HG03045 (cell line): ENCODE results near the gene CAD.
"Not testable (repeated sequence)": the region's sequence is repeated elsewhere in the genome, so short reads cannot be mapped to it uniquely, and the experiment has no call there.

Experiments
- ATAC-seq: cut with Tn5 transposase; IDR thresholded peaks from one replicate; pipeline ENCODE4 v1.9.1; 2021; ENCODE audit warnings: mild to moderate bottlenecking, moderate library complexity; ENCODE audit not compliant: unreplicated experiment

CAD gene

DNA sequence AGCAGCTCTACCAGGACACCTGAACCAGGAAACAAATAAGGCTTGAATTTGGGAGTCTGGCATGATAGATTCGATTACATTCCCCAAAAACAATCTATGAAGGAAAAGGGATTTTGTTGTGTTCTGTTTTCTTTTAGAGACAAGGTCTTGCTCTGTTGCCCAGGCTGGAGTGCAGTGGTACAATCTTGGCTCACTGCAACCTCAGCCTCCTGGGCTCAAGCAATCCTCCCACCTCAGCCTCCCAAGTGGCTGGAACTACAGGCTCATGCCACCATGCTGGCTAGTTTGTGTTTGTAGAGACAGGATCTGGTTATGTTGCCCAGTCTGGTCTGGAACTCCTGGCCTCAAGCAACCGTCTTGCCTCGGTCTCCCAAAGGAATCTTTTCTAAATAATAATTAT lies 19.1 kb upstream of the CAD start:
- ATAC-seq, result not testable (repeated sequence)

DNA sequence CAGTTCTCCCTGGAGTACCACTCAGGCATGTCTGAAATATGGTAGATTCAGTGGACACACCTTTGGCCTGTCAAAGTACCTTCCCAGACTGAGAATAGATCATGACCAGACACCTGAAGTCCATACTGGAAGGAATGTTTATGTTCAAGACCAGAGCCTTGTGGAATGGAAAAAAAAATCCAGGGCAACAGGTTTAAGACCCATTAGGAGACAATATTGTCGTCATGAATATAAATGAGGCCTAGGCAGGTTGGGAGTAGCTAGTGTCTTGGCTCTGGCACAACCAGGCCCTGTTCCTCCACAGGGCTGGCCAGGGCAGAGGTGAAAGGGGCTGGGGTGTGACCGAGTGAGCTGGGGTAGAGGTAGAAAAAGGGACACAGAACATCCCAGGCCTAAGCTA lies 18.5 kb upstream of the CAD start:
- ATAC-seq, result no peak

GRCh38 chr2:27199241-27199640 lies 17.9 kb upstream of the CAD start:
- no peak for ATAC-seq

- no peak for ATAC-seq
These were observed 15.5 kb upstream of the CAD start for GRCh38 chr2:27201675-27202074.

DNA sequence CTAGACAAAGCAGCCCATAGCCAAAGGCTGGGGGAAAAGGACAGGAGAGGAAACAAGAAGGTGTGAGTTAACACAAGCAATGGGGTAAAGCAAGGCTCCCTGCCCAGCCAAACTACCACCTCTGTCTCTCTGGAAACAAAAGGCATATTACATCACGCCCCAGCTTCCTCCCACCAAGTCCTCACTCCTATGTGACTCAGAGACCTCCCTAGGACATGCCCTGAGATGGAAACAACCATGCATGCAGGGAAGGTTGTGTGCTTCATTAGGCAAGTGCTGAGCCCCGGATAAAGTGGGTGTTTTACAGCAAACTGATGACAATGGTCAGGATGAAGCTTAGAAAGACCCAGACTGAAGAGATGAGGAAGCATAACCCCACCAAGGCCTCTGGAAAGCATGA lies 14.3 kb upstream of the CAD start:
- ATAC-seq, result no peak

DNA sequence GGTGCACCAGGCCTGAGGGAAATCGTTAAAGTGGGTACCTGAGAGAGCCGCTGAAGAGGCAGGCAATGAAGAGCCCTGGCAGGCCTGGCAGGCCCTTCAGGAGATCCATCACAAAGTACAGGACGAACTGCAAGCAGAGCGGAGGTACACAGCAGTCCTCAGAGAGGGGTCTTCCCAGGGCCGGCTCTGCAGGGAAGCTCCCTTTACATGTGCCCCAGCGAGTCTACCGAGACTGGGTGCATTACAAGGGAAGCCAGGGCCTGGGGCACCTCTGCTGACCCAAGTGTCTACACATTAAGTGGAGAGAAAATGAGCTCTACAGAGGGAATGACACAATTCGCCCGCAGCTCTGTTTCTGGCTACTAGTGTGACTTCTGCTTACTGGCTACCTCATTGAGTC lies 13.4 kb upstream of the CAD start:
- ATAC-seq, result no peak

DNA sequence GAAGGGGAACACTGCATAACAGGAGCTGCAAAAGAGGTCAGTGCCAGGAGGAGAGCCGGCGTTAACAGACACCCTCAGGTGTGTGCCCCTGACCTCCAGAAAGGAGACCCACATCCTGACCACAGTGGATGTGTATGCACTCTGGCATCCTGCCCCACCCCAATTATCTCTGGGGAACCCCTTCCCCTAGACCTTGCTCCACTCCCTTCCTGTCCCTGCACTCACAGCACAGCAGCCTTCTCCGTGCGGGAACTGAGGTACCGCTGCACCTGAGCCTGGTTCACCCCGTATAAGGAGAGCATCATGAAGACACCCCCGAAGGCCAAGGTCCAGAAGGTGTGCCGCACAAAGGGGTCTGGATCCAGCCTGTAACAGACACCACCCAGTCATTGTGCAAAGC lies 12.6 kb upstream of the CAD start:
- ATAC-seq, result no peak

- no peak for ATAC-seq
These were observed 12.0 kb upstream of the CAD start for GRCh38 chr2:27205206-27205605.

GRCh38 chr2:27206346-27206745 lies 10.8 kb upstream of the CAD start:
- no peak for ATAC-seq

DNA sequence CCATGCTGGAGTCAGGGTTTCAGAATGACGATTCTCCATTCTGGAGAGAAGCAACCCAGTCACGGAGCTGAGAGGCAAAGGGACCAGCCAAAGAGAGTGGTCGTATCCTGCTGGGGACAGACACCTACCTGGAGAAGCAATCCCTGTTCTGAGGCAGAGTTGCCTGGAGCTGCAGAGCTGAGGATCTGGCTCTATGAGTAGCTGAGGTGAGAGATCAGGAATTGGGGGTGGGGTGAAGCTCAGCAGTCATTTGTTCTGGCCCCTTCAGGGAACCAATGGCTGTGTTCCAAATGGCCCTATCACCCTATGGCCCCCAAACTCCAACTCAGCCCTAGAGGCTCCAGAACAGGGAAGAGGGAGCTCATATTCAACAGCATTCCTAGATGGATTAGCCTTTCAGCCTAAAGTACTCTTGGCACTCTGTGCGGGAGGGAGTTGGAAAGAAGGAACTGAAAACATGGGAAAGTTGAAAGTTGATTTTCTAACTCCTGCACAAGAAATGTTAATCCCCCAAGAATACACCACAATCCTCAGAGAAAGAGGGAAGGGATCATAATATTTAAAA lies 8.6 kb upstream of the CAD start:
- ATAC-seq, result no peak

DNA sequence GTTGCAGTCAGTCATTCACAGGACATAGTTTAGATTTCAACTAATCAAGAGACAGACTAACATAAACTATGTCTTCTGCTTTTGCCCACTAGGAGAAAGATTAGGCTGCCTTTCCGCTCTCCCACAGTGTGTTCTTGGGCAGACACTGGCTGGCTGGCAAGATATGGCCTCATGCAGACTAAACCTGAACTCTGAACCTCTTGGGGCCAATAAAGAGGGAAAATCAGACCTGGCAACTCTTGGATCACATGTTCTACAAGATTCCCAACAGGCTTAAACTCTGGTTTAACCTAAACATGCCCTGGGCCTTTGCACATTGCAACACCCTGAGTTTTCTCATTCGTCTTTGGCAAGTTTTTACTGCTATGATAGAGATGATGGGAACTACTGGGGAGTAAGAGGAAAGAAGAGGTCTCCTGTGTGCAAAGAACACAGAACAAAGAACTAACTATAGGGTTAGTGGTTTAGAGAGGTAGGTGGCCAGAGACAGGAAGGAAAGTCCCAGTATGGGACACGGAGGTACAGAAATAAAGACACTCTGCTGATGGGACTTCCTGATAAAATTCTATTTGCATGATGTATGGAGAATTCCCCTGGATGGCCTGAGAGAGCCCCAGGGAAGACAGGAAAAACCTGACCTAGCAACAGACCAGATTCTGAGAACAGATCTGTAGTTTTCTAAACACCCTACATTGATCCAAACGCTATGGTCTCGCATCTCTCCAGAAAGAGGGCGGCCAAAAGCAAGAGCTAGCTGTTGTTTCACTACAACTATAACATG lies 7.4 kb upstream of the CAD start:
- ATAC-seq, result no peak

GRCh38 chr2:27211241-27211942 lies 5.8 kb upstream of the CAD start:
- peak; percentile 15 for ATAC-seq

- peak; percentile 80 for ATAC-seq
These were observed 5.1 kb upstream of the CAD start, which contains the start of the genes ATRAID and SLC5A6 for GRCh38 chr2:27211943-27212625. Gene ATRAID (plus strand): TSS chr2:27212041. CDS start chr2:27212369, 328 bp downstream. Gene SLC5A6 (minus strand): TSS chr2:27212268. CDS start chr2:27207650, 4,618 bp downstream.

- peak; percentile 7 for ATAC-seq
These were observed 4.3 kb upstream of the CAD start for GRCh38 chr2:27212626-27213471.

- ATAC-seq, result no peak
These were observed 2.2 kb upstream of the CAD start for GRCh38 chr2:27214941-27215340.

DNA sequence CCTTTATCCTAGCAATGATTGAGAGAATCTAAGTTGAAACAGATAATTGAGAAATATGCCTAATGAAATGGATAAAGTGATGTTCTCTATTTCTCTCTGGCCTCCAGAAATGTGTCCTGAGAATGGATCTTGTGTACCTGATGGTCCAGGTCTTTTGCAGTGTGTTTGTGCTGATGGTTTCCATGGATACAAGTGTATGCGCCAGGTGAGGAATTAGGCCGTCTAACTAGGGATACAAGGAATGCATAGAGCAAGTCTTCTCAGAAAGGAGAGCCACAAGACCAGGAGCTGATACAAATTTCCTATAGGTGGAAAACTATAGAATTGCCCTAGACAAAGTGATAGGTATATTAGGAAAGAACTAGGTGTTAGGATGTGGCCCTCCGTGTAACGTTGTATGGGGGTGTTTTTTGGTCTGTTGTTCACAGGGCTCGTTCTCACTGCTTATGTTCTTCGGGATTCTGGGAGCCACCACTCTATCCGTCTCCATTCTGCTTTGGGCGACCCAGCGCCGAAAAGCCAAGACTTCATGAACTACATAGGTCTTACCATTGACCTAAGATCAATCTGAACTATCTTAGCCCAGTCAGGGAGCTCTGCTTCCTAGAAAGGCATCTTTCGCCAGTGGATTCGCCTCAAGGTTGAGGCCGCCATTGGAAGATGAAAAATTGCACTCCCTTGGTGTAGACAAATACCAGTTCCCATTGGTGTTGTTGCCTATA lies 592 bp upstream of the CAD start:
- no peak for ATAC-seq

DNA sequence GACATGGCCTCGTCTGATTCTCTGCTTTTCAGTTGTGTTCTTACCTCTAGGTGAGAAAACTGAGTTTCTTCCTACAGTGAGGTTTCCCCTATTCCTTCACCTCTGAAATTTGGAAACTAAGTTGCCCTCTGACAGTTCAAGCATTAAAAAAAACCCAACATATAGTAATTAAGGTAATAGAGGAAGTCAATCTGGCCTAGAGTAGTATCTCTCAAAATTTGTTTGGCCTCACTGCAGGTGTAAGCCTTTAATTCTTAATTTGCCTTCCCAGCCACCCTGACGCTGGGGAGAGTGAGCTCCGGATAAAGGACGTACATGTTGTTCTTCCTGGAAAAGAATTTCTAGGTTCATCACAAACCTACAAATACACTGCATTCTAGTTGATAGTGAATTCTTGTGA lies 1.4 kb downstream of the CAD start:
- no peak for ATAC-seq

GRCh38 chr2:27219091-27219490 lies 1.9 kb downstream of the CAD start:
- no peak for ATAC-seq

DNA sequence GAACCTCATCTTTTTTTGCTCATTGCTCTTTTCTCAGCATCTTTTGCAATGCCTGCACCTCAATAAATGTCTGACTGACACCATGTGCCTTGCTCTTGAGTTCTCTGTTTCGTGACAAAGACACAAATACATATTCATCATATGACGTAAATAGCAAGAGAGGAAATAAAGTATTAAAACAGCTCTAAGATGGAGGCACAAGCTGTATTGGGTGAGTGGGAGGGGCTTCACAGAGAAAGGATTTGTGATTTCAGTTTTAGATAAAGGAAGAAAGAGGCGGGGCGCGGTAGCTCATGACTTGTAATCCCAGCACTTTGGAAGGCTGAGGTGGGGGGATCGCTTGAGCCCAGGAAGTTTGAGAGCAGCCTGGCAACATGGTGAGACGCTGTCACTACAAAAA lies 2.9 kb downstream of the CAD start:
- no peak for ATAC-seq

DNA sequence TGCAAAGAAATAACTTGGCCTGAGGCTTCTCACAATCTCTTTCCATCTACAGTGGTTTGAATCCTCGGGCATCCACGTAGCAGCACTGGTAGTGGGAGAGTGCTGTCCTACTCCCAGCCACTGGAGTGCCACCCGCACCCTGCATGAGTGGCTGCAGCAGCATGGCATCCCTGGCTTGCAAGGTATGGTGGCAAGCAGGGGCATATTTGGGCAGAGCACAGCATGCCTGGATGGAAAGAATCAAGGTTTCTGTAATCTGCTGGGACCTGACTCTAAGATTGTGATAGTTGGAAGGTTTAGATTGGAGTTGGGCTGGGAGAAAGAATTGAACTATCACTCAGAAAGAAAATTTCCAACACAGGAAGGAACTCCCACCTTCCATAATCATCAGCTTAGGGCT lies 4.0 kb downstream of the CAD start:
- ATAC-seq, result no peak
